ENCODE results near the gene EXOC4.
"Not testable (repeated sequence)": the region's sequence is repeated elsewhere in the genome, so short reads cannot be mapped to it uniquely, and the experiment has no call there.

EXOC4 gene

DNA sequence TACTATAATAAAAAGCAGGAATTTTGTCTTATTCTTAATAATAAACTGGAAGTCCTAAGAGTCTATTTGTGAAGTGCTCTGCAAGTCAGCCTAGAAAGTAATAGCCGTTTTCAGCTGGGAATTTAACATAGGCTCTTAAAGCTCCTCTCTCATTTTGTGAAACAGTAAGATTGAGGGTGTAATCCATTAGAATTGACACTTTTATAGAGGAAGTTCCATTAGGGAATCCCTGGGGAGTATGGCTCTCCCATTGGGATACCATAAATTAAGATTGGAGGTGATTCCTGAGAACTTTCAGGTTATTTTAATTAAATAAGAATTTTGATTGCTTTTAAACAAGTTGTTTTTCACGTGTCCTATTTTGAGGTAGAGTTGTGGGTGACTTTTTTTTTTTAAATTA lies 68.0 kb downstream of the EXOC4 start:
- no peak for DNase-seq

DNA sequence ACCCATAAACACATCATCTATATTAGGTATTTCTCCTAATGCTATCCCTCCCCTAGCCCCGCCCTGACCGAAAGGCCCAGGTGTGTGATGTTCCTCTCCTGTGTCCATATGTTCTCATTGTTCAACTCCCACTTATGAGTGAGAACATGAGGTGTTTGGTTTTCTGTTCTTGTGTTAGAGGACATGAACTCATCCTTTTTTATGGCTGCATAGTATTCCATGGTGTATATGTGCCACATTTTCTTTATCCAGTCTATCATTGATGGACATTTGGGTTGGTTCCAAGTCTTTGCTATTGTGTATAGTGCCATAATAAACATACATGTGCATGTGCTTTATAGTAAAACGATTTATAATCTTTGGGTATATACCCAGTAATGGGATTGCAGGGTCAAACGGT lies 68.5 kb downstream of the EXOC4 start:
- not testable (repeated sequence) for DNase-seq

DNA sequence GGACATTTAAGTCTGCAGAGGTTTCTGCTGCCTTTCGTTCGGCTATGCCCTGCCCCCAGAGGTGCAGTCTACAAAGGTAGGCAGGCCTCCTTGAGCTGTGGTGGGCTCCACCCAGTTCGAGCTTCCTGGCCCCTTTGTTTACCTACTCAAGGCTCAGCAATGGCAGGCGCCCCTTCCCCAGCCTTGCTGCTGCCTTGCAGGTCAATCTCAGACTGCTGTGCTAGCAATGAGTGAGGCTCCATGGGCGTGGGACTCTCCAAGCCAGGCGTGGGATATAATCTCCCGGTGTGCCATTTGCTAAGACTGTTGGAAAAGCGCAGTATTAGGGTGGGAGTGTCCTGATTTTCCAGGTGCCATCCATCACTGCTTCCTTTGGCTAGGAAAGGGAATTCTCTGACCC lies 73.9 kb downstream of the EXOC4 start:
- not testable (repeated sequence) for DNase-seq

DNA sequence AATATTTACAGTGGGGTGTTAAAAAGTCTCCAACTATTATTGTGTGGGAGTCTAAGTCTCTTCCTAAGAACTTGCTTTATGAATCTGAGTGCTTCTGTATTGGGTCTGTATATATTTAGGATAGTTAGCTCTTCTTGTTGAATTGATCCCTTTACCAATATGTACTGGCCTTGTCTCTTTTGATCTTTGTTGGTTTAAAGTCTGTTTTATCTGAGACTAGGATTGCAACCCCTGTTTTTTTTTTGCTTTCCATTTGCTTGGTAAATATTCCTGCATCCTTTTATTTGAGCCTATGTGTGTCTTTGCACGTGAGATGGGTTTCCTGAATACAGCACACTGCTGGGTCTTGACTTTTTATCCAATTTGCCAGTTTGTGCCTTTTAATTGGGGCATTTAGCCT lies 75.1 kb downstream of the EXOC4 start:
- not testable (repeated sequence) for DNase-seq

DNA sequence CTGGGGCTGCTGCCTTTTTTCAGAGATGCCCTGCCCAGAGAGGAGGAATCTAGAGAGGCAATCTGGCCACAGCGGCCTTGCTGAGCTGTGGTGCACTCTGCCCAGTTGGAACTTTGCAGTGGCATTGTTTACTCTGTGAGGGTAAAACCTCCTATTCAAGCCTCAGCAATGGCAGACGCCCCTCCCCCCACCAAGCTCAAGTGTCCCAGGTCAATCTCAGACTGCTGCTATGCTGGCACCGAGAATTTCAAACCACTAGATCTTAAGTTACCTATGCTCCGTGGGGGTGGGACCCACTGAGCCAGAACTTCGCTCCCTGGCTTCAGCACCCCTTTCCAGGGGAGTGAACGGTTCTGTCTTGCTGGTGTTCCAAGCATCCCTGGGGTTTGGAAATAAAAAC lies 77.2 kb downstream of the EXOC4 start:
- no peak for DNase-seq

DNA sequence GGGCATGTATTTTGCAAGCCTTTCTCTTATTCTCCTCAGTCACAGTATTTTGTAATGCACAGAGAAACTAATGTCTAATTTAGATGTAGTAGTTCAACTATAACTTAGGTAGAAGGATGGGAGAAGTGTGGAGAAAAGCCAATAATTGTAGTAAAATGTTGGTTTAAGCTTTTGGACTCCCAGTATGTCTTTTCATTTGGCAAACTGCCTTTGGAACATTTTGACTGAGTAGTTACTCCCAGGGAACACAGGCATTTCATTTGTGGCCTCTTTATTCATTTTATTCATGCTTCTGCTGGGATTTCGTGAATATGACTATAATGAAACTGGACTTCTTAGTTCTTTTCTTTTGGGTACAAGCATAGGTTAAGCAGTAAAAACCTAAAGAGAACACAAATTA lies 79.0 kb downstream of the EXOC4 start:
- DNase-seq = no peak

DNA sequence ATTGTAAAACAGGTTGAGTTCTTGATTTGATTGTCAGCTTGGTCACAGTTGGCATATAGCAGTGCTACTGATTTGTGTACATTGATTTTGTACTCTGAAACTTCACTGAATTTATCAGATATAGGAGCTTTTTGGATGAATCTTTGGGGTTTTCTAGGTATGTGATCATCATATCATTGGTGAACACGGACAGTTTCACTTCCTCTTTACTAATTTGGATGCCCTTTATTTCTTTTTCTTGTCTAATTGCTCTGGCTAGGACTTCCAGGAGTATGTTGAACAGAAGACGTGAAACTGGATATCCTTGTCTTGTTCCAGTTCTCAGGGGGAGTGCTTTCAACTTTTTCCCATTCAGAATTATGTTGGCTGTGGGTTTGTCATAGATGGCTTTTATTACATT lies 86.9 kb downstream of the EXOC4 start:
- no peak for DNase-seq

DNA sequence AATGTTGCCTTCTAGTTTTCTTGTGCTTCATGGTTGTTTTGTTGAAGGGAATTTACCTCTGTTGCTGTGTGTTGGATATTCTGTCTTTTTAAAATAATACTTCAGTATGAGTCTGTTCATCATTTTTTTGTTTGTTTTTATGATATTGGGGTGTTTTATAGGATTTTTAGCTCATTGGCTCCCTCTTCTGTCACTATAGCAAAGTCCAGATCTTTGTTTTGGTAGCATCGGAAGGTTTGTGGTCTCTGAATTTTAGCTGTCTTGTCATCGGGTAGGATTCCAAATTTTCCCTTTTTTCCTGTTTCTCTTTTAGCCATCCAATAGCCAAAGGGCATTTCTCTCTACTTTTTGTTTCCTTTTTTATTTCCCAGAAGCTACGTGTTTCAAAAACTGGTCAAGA lies 91.4 kb downstream of the EXOC4 start:
- DNase-seq = no peak

DNA sequence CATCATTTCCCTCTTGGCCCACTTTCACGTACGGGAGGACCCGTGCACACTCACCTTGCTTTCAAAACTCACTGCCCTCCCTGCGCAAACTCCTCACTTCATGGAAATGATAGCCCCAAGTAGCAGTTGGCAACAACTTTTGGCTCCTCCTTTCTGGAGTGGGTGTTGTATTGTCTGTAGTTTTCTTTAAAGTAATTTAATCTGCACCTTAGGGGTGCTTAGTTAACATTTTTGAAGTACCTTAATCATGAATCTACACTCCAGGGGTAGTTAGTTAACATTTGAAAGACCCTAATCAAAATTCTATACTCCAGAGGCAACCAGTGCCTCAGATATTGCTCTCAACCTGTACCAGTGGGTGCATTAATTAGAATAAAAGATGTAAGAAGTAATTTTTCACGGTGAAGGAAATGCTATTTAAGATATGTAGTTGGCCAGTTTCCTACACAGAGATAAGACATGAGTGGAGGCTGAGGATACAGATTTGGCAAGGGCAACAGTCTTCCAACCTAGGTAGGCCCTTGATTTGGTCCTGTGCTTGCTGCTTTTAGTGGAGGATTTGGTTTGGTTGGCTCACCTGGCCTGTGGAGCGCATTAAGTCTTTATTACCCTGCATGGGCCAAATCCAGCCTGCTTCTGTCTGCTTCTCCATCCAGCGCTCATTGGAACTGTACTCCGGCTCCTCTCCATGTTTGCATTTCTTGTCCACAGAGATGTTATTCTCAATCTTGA lies 93.0 kb downstream of the EXOC4 start:
- DNase-seq = no peak

DNA sequence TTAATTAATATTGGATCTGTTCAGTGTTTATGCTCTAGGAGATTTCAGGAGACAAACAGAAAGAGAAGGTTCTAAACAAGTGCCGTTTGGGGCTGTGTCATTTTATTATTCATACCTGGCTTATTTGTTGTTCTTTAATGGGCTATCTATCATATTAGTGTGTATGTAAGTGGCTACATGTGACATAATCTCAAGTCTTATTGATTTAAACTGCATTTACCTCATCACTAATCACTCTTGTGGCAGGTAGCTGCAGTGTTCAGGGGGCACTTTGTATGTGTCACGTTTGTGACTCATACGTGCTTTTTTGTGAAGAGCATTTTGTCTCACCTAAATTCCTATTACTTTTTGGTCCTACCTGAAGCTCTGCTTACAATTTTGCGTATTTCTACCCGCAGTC lies 95.4 kb downstream of the EXOC4 start:
- DNase-seq = no peak

DNA sequence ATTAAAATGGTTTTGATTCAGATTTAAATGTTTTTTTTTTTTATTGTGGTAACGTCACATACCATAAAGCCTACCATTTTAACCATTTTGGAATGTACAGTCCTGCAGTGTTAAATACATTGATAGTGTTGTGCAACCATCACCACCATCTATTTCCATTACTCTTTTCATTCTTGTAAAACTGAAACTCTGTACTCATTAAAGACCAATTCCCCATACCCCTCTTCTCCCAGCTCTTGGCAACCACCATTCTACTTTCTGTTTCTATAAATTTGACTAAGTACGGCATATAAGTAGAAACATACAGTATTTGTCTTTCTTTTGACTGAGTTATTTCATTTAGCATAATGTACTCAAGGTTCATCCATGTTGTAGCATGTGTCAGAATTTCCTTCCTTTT lies 96.2 kb downstream of the EXOC4 start:
- no peak for DNase-seq

DNA sequence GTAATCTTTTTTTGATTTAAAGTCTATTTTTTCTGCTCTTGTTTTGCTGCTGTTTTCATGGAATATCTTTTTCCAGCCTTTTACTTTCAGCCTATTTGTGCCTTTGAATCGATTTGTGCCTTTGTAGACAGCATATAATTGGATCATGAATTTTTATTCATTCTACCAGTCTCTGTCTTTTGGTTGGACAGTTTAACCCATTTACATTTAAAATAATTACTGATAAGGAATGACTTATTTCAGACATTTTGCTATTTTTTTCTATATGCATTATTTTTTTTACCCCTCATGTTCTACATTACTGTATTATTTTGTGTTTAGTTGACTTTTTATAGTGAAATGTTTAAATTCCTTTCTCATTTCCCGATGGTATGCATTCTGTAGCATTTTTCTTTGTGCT lies 99.6 kb downstream of the EXOC4 start:
- no peak for DNase-seq

DNA sequence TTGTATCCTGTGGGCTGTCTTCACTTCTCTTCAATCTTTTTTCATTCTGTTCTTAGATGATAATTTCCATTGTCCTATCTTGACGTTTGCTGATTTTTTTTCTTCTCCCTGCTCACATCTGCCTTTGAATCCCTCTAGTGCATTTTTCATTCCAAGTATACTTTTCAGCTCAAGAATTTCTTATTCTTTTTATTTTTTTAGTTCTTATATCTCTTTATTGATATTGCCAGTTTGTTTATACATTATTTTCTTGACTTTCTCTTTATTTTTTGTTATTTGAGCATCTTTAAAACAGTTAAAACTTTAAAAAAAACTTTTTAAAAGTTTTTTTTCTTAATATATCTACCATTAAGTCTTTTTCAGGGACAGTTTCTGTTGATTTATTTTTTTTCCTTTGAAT lies 100.9 kb downstream of the EXOC4 start:
- DNase-seq = no peak

DNA sequence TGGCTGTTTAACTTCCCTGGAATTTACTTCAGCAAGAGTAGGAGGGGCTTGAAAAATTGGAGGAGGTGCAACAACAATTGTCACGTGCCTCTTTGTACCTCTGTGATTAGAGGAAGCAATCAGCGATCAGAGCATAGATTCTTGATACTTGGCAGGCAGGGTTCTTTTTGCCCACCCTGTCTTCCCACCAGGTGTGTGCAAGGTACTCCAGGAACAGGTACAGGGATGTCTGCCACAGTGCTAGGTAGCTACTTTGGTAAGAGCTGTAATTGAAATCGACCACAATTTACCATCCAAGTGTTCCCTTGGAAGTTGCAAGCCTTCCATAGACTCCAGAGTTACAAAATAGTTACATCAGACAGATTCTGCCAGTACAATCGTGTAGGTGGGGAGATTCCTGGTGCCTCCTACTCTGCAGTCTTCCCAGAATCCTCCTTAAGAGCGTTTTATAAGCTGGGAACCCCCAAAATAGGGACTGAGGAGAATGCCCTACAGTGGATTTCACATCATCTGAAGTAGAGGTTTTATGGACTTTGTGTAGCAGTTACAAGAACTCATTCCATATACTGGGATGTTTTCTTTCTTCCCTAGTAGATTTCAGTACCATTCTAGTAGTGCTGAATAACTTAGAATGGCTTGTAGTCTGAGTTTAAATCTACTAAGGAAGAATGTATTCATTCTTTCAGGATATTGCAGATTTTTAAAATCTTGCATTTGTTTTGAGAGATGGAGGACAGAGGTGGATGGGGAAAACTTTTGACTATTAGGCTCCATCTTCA lies 101.9 kb downstream of the EXOC4 start:
- DNase-seq = no peak

DNA sequence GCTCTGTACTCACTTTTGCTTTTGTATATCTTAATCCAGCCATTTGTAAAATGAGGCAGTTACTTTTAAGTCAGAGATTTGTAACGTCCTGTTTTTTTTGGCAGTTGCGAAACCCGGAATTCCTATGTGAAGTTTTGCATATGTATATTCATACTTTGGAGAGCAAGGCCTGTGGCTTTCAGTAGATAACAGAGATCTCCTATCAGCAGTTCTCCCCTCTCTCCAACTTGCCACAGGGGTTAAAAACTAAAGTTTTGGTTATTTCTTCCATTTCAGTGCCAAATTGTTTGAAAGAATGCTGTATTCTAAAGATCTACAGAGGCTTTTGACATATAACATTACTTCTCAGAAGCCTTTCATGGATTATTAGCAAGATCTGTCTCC lies 102.4 kb downstream of the EXOC4 start:
- DNase-seq = no peak

DNA sequence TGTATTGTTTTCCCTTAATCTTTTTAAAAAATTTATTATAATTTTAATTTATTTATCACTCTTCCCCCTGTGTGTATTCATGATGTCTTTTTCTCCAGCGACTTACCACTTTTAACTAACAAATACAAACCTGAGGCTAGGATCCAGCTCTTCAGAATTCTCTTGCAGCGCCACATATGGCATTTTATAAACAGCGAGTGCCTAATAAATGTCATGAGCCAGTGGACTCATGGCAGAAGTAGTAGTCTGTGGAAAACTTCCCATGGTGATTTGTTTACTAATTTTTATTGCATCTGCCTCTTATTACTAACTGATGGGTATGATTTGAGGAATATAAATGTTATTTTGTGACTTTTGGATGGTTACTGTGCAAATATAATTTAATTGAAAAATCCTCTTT lies 102.9 kb downstream of the EXOC4 start:
- no peak for DNase-seq

DNA sequence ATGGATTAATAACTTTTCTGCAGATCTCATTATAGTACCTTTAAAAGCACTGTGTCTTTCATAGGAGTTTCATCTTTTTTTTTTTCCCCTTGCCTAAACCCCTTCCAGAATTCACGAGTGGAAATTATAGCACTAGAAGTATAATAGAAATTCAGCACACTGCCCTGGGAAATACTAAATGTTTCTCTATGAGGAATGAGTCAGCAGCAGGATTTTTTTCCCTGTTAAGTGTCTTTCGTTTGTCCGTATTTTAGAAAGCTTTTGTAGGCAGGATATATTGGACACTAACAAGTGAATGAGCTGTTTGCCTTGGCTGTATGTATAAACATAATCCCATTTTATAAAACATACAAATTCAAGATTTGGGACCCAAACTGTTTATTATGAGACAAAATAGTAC lies 105.8 kb downstream of the EXOC4 start:
- DNase-seq = no peak

DNA sequence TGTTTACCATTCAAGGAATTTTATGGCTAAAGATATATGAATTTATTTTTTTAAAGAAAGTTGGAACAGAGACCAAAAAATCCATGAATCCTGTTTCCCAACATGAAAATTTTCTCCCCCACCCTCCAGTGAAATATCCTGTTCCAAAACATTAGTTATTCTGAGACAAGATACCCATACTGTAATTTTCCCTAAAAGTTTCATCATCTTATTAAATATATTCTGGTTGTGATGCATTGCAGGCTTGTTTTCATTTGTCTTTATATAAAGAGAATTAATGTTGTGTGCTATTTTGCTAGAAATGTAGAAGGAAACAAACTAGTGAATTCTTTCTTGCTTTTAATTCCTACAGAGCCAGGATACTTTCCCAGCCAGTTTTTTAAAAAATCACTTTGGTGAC lies 106.6 kb downstream of the EXOC4 start:
- DNase-seq = no peak

DNA sequence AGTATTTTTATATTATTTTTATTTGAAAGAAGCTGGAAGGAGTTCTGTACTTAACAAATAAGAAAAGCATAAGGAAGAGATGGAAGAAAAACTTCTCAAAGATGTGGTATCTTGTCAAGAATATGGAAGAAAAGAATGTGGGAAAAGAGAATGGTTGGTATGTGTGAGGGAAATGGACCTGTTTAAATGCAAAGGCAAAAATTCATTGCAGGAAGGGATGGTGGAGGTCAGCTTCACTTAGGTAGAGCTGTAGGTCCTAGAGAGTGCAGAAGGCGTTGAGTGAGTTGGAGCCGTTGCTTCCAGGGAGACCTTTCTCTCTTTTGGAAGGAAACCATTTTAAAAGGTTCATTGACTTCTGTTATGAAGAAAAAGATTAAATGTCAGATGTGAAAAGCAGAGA lies 107.3 kb downstream of the EXOC4 start:
- DNase-seq = no peak

DNA sequence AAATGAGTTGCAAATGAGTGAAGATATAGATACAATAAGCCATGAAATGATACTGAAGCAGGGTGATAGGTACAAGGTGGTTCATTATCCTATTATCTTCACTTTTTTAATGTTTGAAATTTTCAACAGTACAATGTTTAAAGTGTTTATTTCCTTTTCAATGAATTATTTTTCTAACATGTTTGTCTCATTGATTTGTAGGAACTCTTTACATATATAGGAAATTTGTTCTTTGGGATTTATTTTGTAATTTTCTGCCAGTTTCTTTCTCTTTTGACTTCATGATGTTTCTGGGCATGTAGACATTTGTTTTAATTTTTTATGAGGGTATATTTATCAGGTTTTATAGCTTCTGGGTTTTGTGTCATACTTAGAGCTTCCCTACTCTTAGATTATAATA lies 108.9 kb downstream of the EXOC4 start:
- DNase-seq = no peak

DNA sequence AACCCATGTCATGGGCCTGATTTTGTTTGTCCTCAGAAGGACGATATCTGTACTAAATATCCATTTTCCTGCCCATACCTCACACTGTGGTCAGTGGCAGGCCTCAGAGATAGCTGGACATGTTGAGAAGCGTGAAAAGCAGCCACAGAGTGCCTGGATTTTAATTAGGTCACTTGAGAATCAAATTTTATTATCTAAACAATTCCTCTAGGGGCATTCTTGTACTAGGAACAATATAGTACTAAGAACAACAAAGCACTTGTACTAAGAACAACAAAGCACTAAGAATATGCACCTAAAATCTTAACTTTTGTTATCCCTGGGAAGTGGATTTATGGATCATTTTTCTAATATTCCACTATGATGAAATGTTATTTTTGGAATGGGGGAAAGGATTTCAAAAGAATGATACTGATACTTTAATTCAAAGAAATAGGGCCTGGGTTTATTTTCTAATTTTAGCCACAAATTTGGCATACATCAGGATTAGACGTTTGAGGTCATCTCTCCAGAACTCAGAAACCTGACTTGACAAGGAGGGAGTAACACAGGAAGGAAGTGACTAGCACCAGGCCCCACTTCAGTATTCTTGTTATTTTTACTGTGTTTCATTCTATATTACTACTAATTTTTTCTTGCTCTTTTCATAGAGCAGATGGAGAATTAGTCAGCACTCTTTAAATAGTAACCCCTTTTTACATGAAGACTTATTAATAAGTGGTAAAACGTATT lies 112.2 kb downstream of the EXOC4 start:
- no peak for DNase-seq

DNA sequence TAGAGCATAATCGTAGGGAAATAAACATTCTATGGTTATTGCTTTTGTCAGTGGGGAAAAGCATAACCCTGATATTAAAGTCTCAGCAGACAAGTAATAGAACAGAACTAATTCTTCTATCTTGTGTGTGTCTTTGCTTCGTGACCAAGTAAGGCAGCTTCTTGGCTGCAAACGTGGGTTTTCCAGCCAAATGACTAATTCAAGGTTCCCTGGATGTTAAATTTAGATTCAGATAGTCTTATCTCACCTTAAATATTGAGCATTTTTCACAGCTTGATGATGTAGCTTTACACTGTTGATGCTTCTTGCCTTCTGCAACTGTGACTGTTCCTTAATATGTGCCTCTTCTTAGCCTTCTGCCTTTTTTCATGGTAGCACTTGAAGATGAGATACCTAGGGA lies 113.0 kb downstream of the EXOC4 start:
- no peak for DNase-seq

DNA sequence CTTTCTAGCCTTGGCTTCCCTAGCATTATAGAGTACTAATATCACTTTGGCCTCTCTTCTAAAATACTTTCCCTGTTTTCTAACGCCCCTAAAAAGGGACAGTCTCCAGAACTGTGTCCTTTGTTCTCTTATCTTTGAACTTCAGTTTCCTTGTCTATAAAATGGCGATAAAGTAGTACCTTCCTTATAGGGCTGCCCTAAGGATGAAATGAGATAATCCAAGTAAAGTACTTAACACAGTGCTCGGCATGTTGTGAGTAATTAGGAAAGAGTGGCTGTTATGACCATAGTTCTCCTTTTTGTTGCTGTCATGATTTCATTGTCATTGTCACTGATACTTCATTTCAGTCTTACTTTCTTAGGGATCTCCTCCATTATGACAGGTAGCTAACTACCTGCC lies 114.7 kb downstream of the EXOC4 start:
- DNase-seq = no peak

DNA sequence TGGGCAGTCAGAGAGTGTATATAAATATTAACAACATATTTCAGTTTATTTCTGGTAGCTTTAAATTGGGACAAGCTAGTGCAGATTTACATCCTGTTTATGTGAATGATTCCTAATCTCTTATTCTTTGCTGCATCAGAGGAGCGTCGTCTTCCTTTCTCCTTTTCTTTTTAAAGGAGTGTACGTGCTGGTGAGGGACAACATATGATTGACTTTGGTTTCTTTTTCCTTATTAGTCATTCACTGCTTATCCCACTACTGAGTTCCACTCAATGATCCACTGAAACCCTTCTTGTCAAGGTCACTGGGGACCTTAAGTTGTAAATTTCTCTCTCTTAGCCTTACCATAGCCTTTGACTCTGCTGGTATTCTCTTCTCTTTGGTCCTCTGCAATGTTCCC lies 116.3 kb downstream of the EXOC4 start:
- DNase-seq = no peak
